Measurements from ENCODE around the gene GTF3A. TPM values are rescaled to one million over a fixed set of nuclear protein-coding genes. Genes with fewer than 3 reads are reported as not detected.

GTF3A gene
- total and polyA plus RNA-seq, 2 donors from 2014 or later, result 64.8 to 126 TPM

DNA sequence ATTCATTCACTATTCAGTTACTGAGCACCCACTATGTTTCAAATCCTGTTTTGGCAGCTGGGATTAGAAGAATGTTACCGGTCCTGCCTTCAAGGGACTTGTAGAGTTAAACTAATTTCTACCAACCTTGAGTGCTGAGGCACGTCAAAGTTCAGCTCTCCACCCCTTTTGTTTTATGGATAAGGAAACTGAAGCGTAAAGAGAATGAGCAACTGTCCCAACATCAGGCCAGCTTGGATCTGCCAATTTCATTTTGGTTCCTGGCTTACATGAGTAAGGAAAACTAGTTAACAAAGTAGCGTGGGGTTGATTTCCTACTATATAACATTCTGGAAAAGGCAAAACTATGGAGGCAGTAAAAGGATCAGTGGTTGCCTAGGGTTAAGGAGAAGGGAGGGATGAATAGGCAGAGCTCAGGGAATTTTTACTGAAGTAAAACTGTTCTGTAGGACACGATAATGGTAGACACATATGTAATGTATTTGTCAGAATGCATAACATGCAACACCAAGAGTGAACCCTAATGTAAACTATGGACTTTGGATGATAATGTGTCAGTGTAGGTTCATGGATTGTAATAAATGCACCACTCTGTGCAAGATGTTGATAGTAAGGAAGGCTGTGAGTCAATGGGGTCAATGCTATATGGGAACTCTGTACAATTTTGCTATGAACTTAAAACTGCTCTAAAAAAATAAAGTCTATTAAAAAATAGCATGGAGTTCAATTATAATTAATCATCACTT lies 45.8 kb downstream of the GTF3A start:
- no peaks in the 10 kb centered on the region for H3K36me3 ChIP-seq (ENCODE audit: control insufficient read depth in 2 of 3, insufficient read depth in 3 of 3, low read length in 3 of 3)
- no peaks in the 10 kb centered on the region for H3K4me1 ChIP-seq (ENCODE audit: control insufficient read depth in 2 of 3, insufficient read depth in 2 of 3, low read depth in 1 of 3, low read length in 3 of 3)
- intact Hi-C loops (cut with DNase I), result no loop called here
- FAIRE-seq, result no peak
- DNase-seq, result no peak
- no peaks in the 10 kb centered on the region for H3K9me3 ChIP-seq (ENCODE audit: control insufficient read depth in 2 of 3, insufficient read depth in 1 of 3, low read length in 3 of 3)
- H3K27ac ChIP-seq (ENCODE audit: low read depth in 2 of 2, low read length in 2 of 2), result no peak overlapping the region
- H3K27me3 ChIP-seq (ENCODE audit: control insufficient read depth, insufficient read depth, low read length), result no peaks in the 10 kb centered on the region
- no peak overlapping the region for H3K4me3 ChIP-seq (ENCODE audit: low read length in 3 of 3)
- no peak overlapping the region for H3K9ac ChIP-seq (ENCODE audit: low read length in 3 of 3)
- TF ChIP-seq, protein P1, sequence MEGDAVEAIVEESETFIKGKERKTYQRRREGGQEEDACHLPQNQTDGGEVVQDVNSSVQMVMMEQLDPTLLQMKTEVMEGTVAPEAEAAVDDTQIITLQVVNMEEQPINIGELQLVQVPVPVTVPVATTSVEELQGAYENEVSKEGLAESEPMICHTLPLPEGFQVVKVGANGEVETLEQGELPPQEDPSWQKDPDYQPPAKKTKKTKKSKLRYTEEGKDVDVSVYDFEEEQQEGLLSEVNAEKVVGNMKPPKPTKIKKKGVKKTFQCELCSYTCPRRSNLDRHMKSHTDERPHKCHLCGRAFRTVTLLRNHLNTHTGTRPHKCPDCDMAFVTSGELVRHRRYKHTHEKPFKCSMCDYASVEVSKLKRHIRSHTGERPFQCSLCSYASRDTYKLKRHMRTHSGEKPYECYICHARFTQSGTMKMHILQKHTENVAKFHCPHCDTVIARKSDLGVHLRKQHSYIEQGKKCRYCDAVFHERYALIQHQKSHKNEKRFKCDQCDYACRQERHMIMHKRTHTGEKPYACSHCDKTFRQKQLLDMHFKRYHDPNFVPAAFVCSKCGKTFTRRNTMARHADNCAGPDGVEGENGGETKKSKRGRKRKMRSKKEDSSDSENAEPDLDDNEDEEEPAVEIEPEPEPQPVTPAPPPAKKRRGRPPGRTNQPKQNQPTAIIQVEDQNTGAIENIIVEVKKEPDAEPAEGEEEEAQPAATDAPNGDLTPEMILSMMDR (IDR thresholded peaks at IDR 0.05; ENCODE audit: borderline replicate concordance, extremely low read depth, insufficient read depth), result no peak

DNA sequence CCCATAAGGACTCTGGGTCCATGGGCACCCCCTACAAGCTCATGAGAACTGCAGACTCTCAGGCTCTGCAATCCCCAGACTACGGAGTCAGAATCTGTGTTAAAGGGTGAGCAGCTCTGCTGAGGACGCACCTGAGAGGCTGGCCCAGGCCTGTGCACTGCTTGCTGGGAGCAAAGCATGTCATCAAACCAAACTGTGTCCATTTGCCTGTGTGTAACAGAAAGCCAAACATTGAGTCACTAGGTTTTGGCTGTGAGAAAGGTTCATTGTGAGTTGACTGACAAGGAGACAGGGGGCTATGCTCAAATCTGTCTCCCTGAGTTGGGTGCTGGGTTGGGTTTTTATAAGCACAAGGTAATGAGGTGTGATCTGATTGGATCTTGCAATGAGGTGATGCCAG lies 48.0 kb downstream of the GTF3A start:
- no peak overlapping the region for H3K4me3 ChIP-seq (ENCODE audit: low read length in 3 of 3)
- DNase-seq (no peak), FAIRE-seq (no peak)
- TF ChIP-seq, protein P1 (IDR thresholded peaks at IDR 0.05; ENCODE audit: borderline replicate concordance, extremely low read depth, insufficient read depth), result no peak
- no peaks in the 10 kb centered on the region for H3K36me3 ChIP-seq (ENCODE audit: control insufficient read depth in 2 of 3, insufficient read depth in 3 of 3, low read length in 3 of 3)
- intact Hi-C loops (cut with DNase I), result no loop called here
- H3K4me1 ChIP-seq (ENCODE audit: control insufficient read depth in 2 of 3, insufficient read depth in 2 of 3, low read depth in 1 of 3, low read length in 3 of 3), result no peaks in the 10 kb centered on the region
- H3K27ac ChIP-seq (ENCODE audit: low read depth in 2 of 2, low read length in 2 of 2), result no peak overlapping the region
- no peak overlapping the region for H3K9ac ChIP-seq (ENCODE audit: low read length in 3 of 3)
- no peaks in the 10 kb centered on the region for H3K9me3 ChIP-seq (ENCODE audit: control insufficient read depth in 2 of 3, insufficient read depth in 1 of 3, low read length in 3 of 3)
- no peaks in the 10 kb centered on the region for H3K27me3 ChIP-seq (ENCODE audit: control insufficient read depth, insufficient read depth, low read length)

DNA sequence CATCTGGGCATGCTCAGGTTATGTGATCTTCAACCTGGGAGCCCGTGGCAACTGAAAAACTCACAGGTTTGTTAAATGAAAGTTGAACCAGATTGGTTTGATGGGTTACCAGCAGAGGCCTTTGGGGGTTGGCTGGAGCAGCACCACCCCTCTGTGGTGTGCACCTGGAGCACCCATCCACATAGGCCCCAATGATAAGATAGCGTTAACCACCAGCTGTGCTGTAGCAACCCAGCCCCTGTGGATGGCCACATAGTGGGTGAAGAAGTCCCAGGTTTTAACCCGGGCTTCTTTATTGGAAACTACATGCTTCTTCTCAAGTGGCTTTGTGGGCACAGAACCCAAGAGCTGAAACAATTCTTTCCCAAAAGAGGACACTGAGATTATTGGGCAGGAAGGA lies 48.5 kb downstream of the GTF3A start:
- H3K36me3 ChIP-seq (ENCODE audit: control insufficient read depth in 2 of 3, insufficient read depth in 3 of 3, low read length in 3 of 3), result no peaks in the 10 kb centered on the region
- no peaks in the 10 kb centered on the region for H3K9me3 ChIP-seq (ENCODE audit: control insufficient read depth in 2 of 3, insufficient read depth in 1 of 3, low read length in 3 of 3)
- no peak overlapping the region for H3K27ac ChIP-seq (ENCODE audit: low read depth in 2 of 2, low read length in 2 of 2)
- no peak for FAIRE-seq
- no peak overlapping the region for H3K9ac ChIP-seq (ENCODE audit: low read length in 3 of 3)
- TF ChIP-seq, protein P1 (IDR thresholded peaks at IDR 0.05; ENCODE audit: borderline replicate concordance, extremely low read depth, insufficient read depth), result no peak
- H3K4me1 ChIP-seq (ENCODE audit: control insufficient read depth in 2 of 3, insufficient read depth in 2 of 3, low read depth in 1 of 3, low read length in 3 of 3), result no peaks in the 10 kb centered on the region
- intact Hi-C loops (cut with DNase I), result no loop called here
- DNase-seq, result no peak
- no peak overlapping the region for H3K4me3 ChIP-seq (ENCODE audit: low read length in 3 of 3)
- no peaks in the 10 kb centered on the region for H3K27me3 ChIP-seq (ENCODE audit: control insufficient read depth, insufficient read depth, low read length)
